ENCODE data around the gene PIP5K1B.
"Not testable (repeated sequence)": the region's sequence is repeated elsewhere in the genome, so short reads cannot be mapped to it uniquely, and the experiment has no call there.

PIP5K1B gene

GRCh38 chr9:68974431-68974830 is 269.4 kb downstream of the PIP5K1B start:
- in situ Hi-C loops (cut with MboI; ENCODE audit: low sequenced_read_pairs): no loop called here
- no peaks in the 10 kb centered on the region for H3K36me3 ChIP-seq (replicated peaks)
- H3K4me1 ChIP-seq: no peaks in the 10 kb centered on the region
- no peaks in the 10 kb centered on the region for H3K9me3 ChIP-seq
- H3K27me3 ChIP-seq (ENCODE audit: low read depth): 0 out of 2 replicates have a peak, but pooled peaks cover 3% of the 10 kb centered on the region
- no peak for DNase-seq (ENCODE audit: low spot score in 2 of 2)
- no peak overlapping the region for H3K4me3 ChIP-seq

GRCh38 chr9:68974901-68975300 is 269.9 kb downstream of the PIP5K1B start:
- DNase-seq (ENCODE audit: low spot score in 2 of 2): no peak
- Histone ChIP-seq H3K4me1 (no peaks in the 10 kb centered on the region), H3K36me3 (replicated peaks) (no peaks in the 10 kb centered on the region), H3K27me3 (ENCODE audit: low read depth) (0 out of 2 replicates have a peak, but pooled peaks cover 3% of the 10 kb centered on the region), H3K9me3 (no peaks in the 10 kb centered on the region), H3K4me3 (no peak overlapping the region)
- in situ Hi-C loops (cut with MboI; ENCODE audit: low sequenced_read_pairs): no loop called here

- in situ Hi-C loops (cut with MboI; ENCODE audit: low sequenced_read_pairs): no loop called here
- no peaks in the 10 kb centered on the region for H3K36me3 ChIP-seq (replicated peaks)
- H3K27me3 ChIP-seq (ENCODE audit: low read depth): 0 out of 2 replicates have a peak, but pooled peaks cover 3% of the 10 kb centered on the region
- H3K4me3 ChIP-seq: no peak overlapping the region
- H3K4me1 ChIP-seq: no peaks in the 10 kb centered on the region
- no peak for DNase-seq (ENCODE audit: low spot score in 2 of 2)
- no peaks in the 10 kb centered on the region for H3K9me3 ChIP-seq
Observed at GRCh38 chr9:68975365-68976043, 270.5 kb downstream of the PIP5K1B start.

GRCh38 chr9:68978066-68978465 is 273.0 kb downstream of the PIP5K1B start:
- in situ Hi-C loops (cut with MboI; ENCODE audit: low sequenced_read_pairs): no loop called here
- 0 out of 2 replicates have a peak, but pooled peaks cover 3% of the 10 kb centered on the region for H3K27me3 ChIP-seq (ENCODE audit: low read depth)
- H3K36me3 ChIP-seq (replicated peaks): no peaks in the 10 kb centered on the region
- H3K4me3 ChIP-seq: no peak overlapping the region
- no peak for DNase-seq (ENCODE audit: low spot score in 2 of 2)
- no peaks in the 10 kb centered on the region for H3K9me3 ChIP-seq
- H3K4me1 ChIP-seq: 0 out of 2 replicates have a peak, but pooled peaks cover 2% of the 10 kb centered on the region

GRCh38 chr9:68978501-68978900 is 273.5 kb downstream of the PIP5K1B start:
- no peak for DNase-seq (ENCODE audit: low spot score in 2 of 2)
- in situ Hi-C loops (cut with MboI; ENCODE audit: low sequenced_read_pairs): no loop called here

GRCh38 chr9:68979538-68980314 is 274.7 kb downstream of the PIP5K1B start:
- Histone ChIP-seq H3K4me1 (0 out of 2 replicates have a peak, but pooled peaks cover 2% of the 10 kb centered on the region), H3K4me3 (no peak overlapping the region), H3K9me3 (no peaks in the 10 kb centered on the region), H3K27me3 (ENCODE audit: low read depth) (0 out of 2 replicates have a peak, but pooled peaks cover 3% of the 10 kb centered on the region), H3K36me3 (replicated peaks) (no peaks in the 10 kb centered on the region)
- no peak for DNase-seq (ENCODE audit: low spot score in 2 of 2)
- in situ Hi-C loops (cut with MboI; ENCODE audit: low sequenced_read_pairs): no loop called here

More at GRCh38 chr9:68978501-68978900, 273.5 kb downstream of the PIP5K1B start:
- H3K4me1 ChIP-seq: 0 out of 2 replicates have a peak, but pooled peaks cover 2% of the 10 kb centered on the region
- no peaks in the 10 kb centered on the region for H3K9me3 ChIP-seq
- no peaks in the 10 kb centered on the region for H3K36me3 ChIP-seq (replicated peaks)
- H3K4me3 ChIP-seq: no peak overlapping the region
- 0 out of 2 replicates have a peak, but pooled peaks cover 3% of the 10 kb centered on the region for H3K27me3 ChIP-seq (ENCODE audit: low read depth)

- in situ Hi-C loops (cut with MboI; ENCODE audit: low sequenced_read_pairs): no loop called here
- 0 out of 2 replicates have a peak, but pooled peaks cover 3% of the 10 kb centered on the region for H3K27me3 ChIP-seq (ENCODE audit: low read depth)
- H3K9me3 ChIP-seq: no peaks in the 10 kb centered on the region
- H3K36me3 ChIP-seq (replicated peaks): no peaks in the 10 kb centered on the region
- no peak for DNase-seq (ENCODE audit: low spot score in 2 of 2)
- H3K4me1 ChIP-seq: 0 out of 2 replicates have a peak, but pooled peaks cover 2% of the 10 kb centered on the region
- no peak overlapping the region for H3K4me3 ChIP-seq
Observed at GRCh38 chr9:68980341-68980914, 275.4 kb downstream of the PIP5K1B start.

- 0 out of 2 replicates have a peak, but pooled peaks cover 2% of the 10 kb centered on the region for H3K4me1 ChIP-seq
- H3K4me3 ChIP-seq: no peak overlapping the region
Observed at GRCh38 chr9:68981789-68982188, 276.7 kb downstream of the PIP5K1B start.

GRCh38 chr9:68983008-68983411 is 278.0 kb downstream of the PIP5K1B start:
- in situ Hi-C loops (cut with MboI; ENCODE audit: low sequenced_read_pairs): no loop called here
- no peaks in the 10 kb centered on the region for H3K9me3 ChIP-seq
- 0 out of 2 replicates have a peak, but pooled peaks cover 3% of the 10 kb centered on the region for H3K27me3 ChIP-seq (ENCODE audit: low read depth)
- no peak for DNase-seq (ENCODE audit: low spot score in 2 of 2)
- H3K36me3 ChIP-seq (replicated peaks): no peaks in the 10 kb centered on the region
- 0 out of 2 replicates have a peak, but pooled peaks cover 2% of the 10 kb centered on the region for H3K4me1 ChIP-seq
- H3K4me3 ChIP-seq: no peak overlapping the region

More at GRCh38 chr9:68981789-68982188, 276.7 kb downstream of the PIP5K1B start:
- H3K36me3 ChIP-seq (replicated peaks): no peaks in the 10 kb centered on the region
- H3K9me3 ChIP-seq: no peaks in the 10 kb centered on the region
- in situ Hi-C loops (cut with MboI; ENCODE audit: low sequenced_read_pairs): no loop called here
- H3K27me3 ChIP-seq (ENCODE audit: low read depth): 0 out of 2 replicates have a peak, but pooled peaks cover 3% of the 10 kb centered on the region
- DNase-seq (ENCODE audit: low spot score in 2 of 2): no peak

- Histone ChIP-seq H3K36me3 (replicated peaks) (no peaks in the 10 kb centered on the region), H3K27me3 (ENCODE audit: low read depth) (0 out of 2 replicates have a peak, but pooled peaks cover under 1% of the 10 kb centered on the region), H3K9me3 (no peaks in the 10 kb centered on the region), H3K4me3 (no peak overlapping the region), H3K4me1 (0 out of 2 replicates have a peak, but pooled peaks cover 2% of the 10 kb centered on the region)
- in situ Hi-C loops (cut with MboI; ENCODE audit: low sequenced_read_pairs): no loop called here
- DNase-seq (ENCODE audit: low spot score in 2 of 2): no peak
Observed at GRCh38 chr9:68983522-68984424, 278.7 kb downstream of the PIP5K1B start.

- in situ Hi-C loops (cut with MboI; ENCODE audit: low sequenced_read_pairs); DNase-seq (ENCODE audit: low spot score in 2 of 2): not testable (repeated sequence)
Observed at GRCh38 chr9:68986949-68987348, 281.9 kb downstream of the PIP5K1B start.

GRCh38 chr9:68991457-68991856 is 286.4 kb downstream of the PIP5K1B start:
- H3K36me3 ChIP-seq (replicated peaks): no peaks in the 10 kb centered on the region
- in situ Hi-C loops (cut with MboI; ENCODE audit: low sequenced_read_pairs): no loop called here

More at GRCh38 chr9:68986949-68987348, 281.9 kb downstream of the PIP5K1B start:
- not testable (repeated sequence) for H3K4me1 ChIP-seq; H3K4me3 ChIP-seq; H3K9me3 ChIP-seq; H3K27me3 ChIP-seq (ENCODE audit: low read depth); H3K36me3 ChIP-seq (replicated peaks)

GRCh38 chr9:68995776-68996175 is 290.7 kb downstream of the PIP5K1B start:
- Histone ChIP-seq H3K27me3 (ENCODE audit: low read depth) (peaks cover 6% of the 10 kb centered on the region; the same call in 1 of the 2 replicates), H3K4me1 (peaks cover 6% of the 10 kb centered on the region), H3K36me3 (replicated peaks) (no peaks in the 10 kb centered on the region), H3K9me3 (no peaks in the 10 kb centered on the region), H3K4me3 (no peak overlapping the region)
- DNase-seq (ENCODE audit: low spot score in 2 of 2): no peak
- in situ Hi-C loops (cut with MboI; ENCODE audit: low sequenced_read_pairs): no loop called here

More at GRCh38 chr9:68991457-68991856, 286.4 kb downstream of the PIP5K1B start:
- Histone ChIP-seq H3K27me3 (ENCODE audit: low read depth) (peaks cover 6% of the 10 kb centered on the region; the same call in 1 of the 2 replicates), H3K4me1 (no peaks in the 10 kb centered on the region), H3K4me3 (no peak overlapping the region), H3K9me3 (no peaks in the 10 kb centered on the region)
- no peak for DNase-seq (ENCODE audit: low spot score in 2 of 2)

Data from HAP-1 (cell line).